ENCODE measurements around the gene ALCAM.

ALCAM gene

DNA sequence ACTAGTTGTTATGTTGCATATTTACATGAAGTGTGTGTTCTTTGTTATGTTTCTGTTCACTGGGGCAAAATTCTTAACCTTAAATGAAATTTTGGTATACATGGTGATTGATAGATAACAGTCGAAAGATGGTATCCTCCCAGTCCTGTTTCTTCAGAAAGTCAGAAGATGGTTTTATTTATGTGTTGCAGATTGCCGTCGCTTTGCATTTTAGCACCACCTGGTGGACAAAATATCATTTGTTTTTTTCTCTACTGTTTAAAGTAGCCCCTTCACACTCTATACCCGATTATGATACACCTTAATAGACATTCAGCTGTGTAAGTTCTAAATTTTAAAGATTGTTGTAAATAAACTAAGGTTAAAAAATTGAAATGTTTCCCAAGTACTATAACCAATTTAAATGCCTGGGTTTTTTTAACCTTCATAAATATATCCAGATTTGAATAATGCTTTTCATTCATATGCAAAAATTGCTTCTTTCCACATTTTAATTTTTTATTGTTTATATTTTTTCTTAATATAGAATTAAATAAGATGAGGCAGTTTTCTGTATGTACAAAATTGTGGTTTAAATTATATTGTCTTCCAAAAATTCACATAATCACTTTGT, 152.2 kb downstream of the ALCAM start:
- in situ Hi-C loops (cut with MboI; ENCODE audit: low pct_unique_long_range_greater_than_20kb, low sequenced_read_pairs, unreplicated experiment): loop anchor here (25.0 kb wide), 2 partner anchors 907 to 1257 kb away; no protein-coding TSS in a partner anchor
- TF ChIP-seq CTCF (IDR thresholded peaks at IDR 0.05; ENCODE audit: extremely low read depth, insufficient read depth, missing control alignments): peak; percentile 53
- DNase-seq (ENCODE audit: low spot score): peak; percentile 43

DNA sequence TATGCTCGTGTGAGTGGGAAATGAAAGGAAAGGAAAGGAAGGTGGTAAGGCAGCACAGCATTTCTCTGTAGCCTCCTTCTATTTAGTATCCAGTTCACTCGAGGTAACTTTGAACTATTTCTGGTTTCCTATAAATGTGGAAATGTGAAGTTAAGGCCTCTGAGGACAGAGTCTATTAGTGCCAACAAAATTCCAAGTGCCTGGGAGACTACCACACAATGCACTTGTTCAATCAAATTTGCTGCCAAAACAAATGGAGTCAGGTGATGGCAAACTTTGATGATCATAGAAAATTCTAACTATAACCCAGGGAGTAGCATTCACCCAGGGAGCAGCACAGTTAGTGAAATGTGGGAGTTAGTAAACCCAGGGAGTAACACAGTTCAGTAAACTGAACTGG, 155.1 kb downstream of the ALCAM start:
- DNase-seq (ENCODE audit: low spot score): no peak
- TF ChIP-seq CTCF (IDR thresholded peaks at IDR 0.05; ENCODE audit: extremely low read depth, insufficient read depth, missing control alignments): no peak
- in situ Hi-C loops (cut with MboI; ENCODE audit: low pct_unique_long_range_greater_than_20kb, low sequenced_read_pairs, unreplicated experiment): loop anchor here (25.0 kb wide), 2 partner anchors 909 to 1259 kb away; no protein-coding TSS in a partner anchor

- in situ Hi-C loops (cut with MboI; ENCODE audit: low pct_unique_long_range_greater_than_20kb, low sequenced_read_pairs, unreplicated experiment): loop anchor here (25.0 kb wide), 2 partner anchors 911 to 1261 kb away; no protein-coding TSS in a partner anchor
Measured at GRCh38 chr3:105523501-105523900, 156.8 kb downstream of the ALCAM start.

GRCh38 chr3:105525531-105525930, 158.8 kb downstream of the ALCAM start:
- in situ Hi-C loops (cut with MboI; ENCODE audit: low pct_unique_long_range_greater_than_20kb, low sequenced_read_pairs, unreplicated experiment): loop anchor here (25.0 kb wide), 1 partner anchor 1087 kb away; no protein-coding TSS in a partner anchor
- no peak for DNase-seq (ENCODE audit: low spot score)
- TF ChIP-seq CTCF (IDR thresholded peaks at IDR 0.05; ENCODE audit: extremely low read depth, insufficient read depth, missing control alignments): no peak

More at GRCh38 chr3:105523501-105523900, 156.8 kb downstream of the ALCAM start:
- no peak for TF ChIP-seq CTCF (IDR thresholded peaks at IDR 0.05; ENCODE audit: extremely low read depth, insufficient read depth, missing control alignments)
- DNase-seq (ENCODE audit: low spot score): no peak

GRCh38 chr3:105526360-105527111, 159.8 kb downstream of the ALCAM start:
- TF ChIP-seq CTCF (IDR thresholded peaks at IDR 0.05; ENCODE audit: extremely low read depth, insufficient read depth, missing control alignments): no peak
- in situ Hi-C loops (cut with MboI; ENCODE audit: low pct_unique_long_range_greater_than_20kb, low sequenced_read_pairs, unreplicated experiment): loop anchor here (25.0 kb wide), 1 partner anchor 1086 kb away; no protein-coding TSS in a partner anchor
- no peak for DNase-seq (ENCODE audit: low spot score)

- no peak for DNase-seq (ENCODE audit: low spot score)
- in situ Hi-C loops (cut with MboI; ENCODE audit: low pct_unique_long_range_greater_than_20kb, low sequenced_read_pairs, unreplicated experiment): loop anchor here (25.0 kb wide), 1 partner anchor 1085 kb away; no protein-coding TSS in a partner anchor
- no peak for TF ChIP-seq CTCF (IDR thresholded peaks at IDR 0.05; ENCODE audit: extremely low read depth, insufficient read depth, missing control alignments)
Measured at GRCh38 chr3:105527535-105527934, 160.8 kb downstream of the ALCAM start.
